Activated CD8-positive, alpha-beta memory T cell treated with anti-CD3 and anti-CD28 coated beads, Interleukin-2, amount 50 U/mL, for 24 hours (primary cell): ENCODE measurements around the gene ZC3H12C.

Experiments used
- DNase-seq: peaks from one replicate; pipeline ENCODE4 v3.0.0-alpha.2; 2020; ENCODE audit errors: extremely low read depth

ZC3H12C gene

GRCh38 chr11:110148775-110149744 is 55.9 kb downstream of the ZC3H12C start:
- DNase-seq: no peak

- no peak for DNase-seq
Measured at GRCh38 chr11:110152199-110152598, 59.0 kb downstream of the ZC3H12C start.

GRCh38 chr11:110153474-110153873 is 60.3 kb downstream of the ZC3H12C start:
- DNase-seq: no peak

GRCh38 chr11:110156503-110156902 is 63.3 kb downstream of the ZC3H12C start:
- DNase-seq: no peak

GRCh38 chr11:110158317-110159200 is 65.4 kb downstream of the ZC3H12C start:
- no peak for DNase-seq

- no peak for DNase-seq
Measured at GRCh38 chr11:110159476-110159875, 66.3 kb downstream of the ZC3H12C start.

- no peak for DNase-seq
Measured at GRCh38 chr11:110160016-110160415, 66.8 kb downstream of the ZC3H12C start.

GRCh38 chr11:110160437-110160836 is 67.2 kb downstream of the ZC3H12C start:
- DNase-seq: no peak

GRCh38 chr11:110161061-110161460 is 67.9 kb downstream of the ZC3H12C start:
- DNase-seq: no peak

- no peak for DNase-seq
Measured at GRCh38 chr11:110162216-110162615, 69.0 kb downstream of the ZC3H12C start.

- DNase-seq: no peak
Measured at GRCh38 chr11:110165039-110165925, 72.1 kb downstream of the ZC3H12C start.

GRCh38 chr11:110168033-110168803 is 75.0 kb downstream of the ZC3H12C start:
- DNase-seq: no peak

- DNase-seq: no peak
Measured at GRCh38 chr11:110169738-110170137, 76.5 kb downstream of the ZC3H12C start.

GRCh38 chr11:110172468-110173065 is 79.4 kb downstream of the ZC3H12C start:
- no peak for DNase-seq

GRCh38 chr11:110173811-110174644 is 80.8 kb downstream of the ZC3H12C start:
- peak; percentile 9 for DNase-seq

GRCh38 chr11:110174645-110175310 is 81.6 kb downstream of the ZC3H12C start:
- DNase-seq: no peak

- no peak for DNase-seq
Measured at GRCh38 chr11:110176366-110177085, 83.3 kb downstream of the ZC3H12C start.

GRCh38 chr11:110177086-110177456 is 83.9 kb downstream of the ZC3H12C start:
- DNase-seq: no peak
